Activated CD4-positive, alpha-beta T cell treated with anti-CD3 and anti-CD28 coated beads, Interleukin-2, amount 50 U/mL, for 4 hours (primary cell): ENCODE data around the gene ABL1.
"Not testable (repeated sequence)": the region's sequence is repeated elsewhere in the genome, so short reads cannot be mapped to it uniquely, and the experiment has no call there.

Experiments used
- DNase-seq, 2 experiments: peaks; one replicate each; pipeline ENCODE4 v3.0.0-alpha.2; 2020

The ABL1 gene

DNA sequence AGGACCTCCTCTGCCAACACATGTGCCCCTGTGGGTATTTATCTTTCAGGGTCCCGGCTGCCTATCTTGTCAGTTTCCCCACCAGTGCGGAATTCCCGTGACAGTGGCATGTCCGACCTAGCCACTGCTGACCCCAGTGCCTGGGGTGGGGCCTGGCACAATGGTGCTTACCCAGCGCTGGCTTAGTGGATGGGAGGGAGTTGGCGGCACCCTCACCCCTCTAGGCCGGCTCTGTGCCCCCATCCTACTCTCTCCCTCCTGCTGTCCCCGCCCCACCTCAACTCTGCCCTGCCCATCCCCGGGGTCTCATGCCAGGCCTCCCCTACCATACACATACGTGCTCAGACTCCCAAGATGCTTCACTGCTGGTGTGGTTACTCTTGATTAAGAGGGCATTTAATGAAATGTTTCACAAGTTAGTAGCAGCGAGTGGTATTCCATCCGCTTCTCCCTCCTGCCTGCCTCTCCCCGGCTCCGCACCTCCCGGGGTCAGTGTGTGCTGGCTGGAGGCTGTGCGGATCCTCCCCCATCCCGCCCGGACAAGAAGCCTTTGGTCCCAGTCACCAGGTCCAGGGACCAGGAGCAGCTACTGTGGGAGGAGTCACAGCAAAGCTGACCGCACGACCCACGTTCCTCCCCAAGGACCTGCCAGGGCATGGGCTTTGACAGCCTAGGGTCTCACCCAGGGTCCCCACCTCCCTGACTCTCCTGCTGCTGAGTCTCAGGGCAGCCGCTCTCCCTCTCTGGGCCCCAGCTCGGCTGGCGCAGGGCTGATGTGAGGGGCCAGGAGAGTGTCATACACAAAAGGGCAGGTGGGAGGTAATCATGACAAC lies 71.1 kb downstream of the ABL1 start:
- no peak for DNase-seq

DNA sequence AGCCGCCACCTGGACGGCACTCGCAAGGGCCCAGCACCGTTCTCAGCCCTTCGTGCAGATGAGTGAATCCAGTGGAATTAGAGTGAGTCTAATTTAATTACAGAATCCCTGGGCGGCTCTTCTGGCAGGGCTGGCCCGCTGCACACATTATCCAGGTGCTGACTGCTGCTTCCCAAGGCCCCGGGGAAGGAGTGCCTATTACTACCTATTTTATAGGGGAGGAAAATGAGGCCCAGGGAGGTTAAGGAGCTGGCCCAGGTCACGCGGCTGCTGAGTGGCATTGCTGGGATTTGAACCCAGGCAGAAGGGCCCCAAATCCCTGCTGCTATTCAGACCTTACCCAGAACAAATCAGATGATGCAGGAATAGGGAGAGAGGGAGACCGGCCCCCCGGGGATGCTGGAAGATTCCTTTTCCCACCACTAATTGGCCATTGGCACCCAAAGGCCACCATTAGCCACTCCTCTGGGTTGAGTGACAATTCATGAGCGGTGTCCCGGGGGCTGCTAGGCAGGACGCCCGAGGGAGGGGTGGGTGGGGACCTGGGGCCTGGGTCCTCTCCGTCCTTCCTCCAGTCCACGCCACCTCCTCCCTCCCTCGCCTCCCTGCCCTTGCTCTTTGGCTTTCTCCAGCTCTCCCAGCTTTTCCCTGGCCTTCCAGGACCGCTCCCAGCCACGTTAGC lies 71.8 kb downstream of the ABL1 start:
- no peak for DNase-seq

- DNase-seq, result no peak
Measured at GRCh38 chr9:130908146-130908877, 73.3 kb downstream of the ABL1 start.

DNA sequence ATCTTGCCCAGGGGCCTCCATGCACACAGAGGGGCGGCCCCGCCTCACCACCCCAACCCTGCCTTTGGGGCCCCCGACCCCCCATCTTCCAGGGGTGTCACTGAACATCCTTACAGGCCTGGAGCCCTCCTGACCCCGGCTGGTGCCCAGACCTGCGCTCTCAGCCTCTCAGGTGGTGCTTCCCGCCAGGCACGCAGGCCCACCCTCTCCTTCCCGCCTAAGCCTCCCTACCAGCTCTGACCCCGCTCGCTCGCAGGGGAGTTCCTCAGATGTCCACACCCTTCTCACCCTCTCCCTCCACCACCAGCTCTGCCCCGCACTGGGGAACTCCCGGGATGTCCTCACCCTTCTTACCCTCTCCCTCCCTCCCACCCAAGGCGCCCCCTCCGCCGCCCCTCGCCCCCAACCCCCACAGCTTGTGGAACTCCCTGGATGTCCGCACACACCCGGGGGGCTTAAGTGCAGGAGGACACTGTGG lies 73.9 kb downstream of the ABL1 start:
- no peak for DNase-seq

GRCh38 chr9:130910041-130910440 lies 75.0 kb downstream of the ABL1 start:
- DNase-seq, result not testable (repeated sequence)

- DNase-seq, result not testable (repeated sequence)
Measured at GRCh38 chr9:130910670-130911069, 75.6 kb downstream of the ABL1 start.

DNA sequence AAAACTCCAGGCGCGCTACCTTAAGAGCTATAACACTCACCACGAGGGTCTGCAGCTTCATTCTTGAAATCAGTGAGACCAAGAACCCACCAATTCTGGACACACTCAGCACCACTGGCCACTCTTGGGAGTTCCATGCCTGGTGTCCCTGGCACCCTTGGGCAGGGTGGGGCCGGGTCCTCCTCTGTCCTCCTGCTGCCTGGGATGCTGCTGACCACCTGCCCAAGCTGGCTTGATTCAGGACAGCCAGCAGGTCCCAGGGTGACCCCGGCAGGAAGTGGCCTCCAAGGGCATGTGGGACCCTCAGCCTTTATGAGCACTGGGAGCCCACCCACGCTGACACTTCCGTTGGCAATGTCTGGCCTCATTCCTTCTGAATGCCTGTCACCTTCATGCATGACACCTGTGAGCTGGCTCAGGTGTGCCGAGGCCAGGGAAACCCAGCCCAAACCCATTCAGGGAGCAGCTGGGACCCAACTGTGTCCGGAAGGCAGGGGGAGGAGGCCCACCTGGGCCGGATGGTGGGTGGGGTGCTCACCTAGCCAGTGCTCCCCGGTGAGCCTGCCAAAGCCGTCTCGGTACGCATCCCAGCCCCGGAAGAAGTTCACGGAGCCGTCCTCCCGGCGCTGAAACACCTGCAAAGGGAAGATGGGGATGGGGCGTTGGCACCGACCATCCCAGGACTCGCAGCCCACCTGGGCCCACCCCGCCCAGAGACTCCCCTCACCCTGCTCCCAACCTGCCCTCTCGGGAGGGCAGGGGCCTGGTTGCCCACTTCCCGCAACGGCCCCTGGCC lies 76.4 kb downstream of the ABL1 start:
- DNase-seq, result no peak

GRCh38 chr9:130912932-130913598 lies 78.0 kb downstream of the ABL1 start:
- no peak for DNase-seq

- no peak for DNase-seq
Measured at GRCh38 chr9:130913599-130914416, 78.8 kb downstream of the ABL1 start.

GRCh38 chr9:130914417-130915095 lies 79.5 kb downstream of the ABL1 start:
- DNase-seq, result no peak

DNA sequence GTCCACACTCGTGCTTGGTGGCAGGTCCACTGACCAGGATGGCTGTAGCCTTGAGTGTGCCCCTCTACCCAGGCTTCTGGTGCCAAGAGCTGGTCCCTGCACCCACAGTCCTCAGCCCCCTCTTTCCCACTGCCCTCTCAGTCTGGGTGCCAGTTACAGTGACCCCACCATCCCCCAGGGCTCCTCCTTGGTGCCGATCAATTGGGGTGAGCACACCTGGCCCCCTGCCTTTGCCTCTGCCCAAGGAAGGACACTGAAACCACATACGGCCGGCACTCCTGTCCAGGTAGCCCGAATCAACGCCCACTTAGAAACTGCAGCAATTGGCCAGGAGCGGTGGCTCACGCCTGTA lies 80.0 kb downstream of the ABL1 start:
- DNase-seq, result no peak

- DNase-seq, result no peak
Measured at GRCh38 chr9:130917168-130917960, 82.3 kb downstream of the ABL1 start.

- no peak for DNase-seq
Measured at GRCh38 chr9:130918101-130918825, 83.2 kb downstream of the ABL1 start.

DNA sequence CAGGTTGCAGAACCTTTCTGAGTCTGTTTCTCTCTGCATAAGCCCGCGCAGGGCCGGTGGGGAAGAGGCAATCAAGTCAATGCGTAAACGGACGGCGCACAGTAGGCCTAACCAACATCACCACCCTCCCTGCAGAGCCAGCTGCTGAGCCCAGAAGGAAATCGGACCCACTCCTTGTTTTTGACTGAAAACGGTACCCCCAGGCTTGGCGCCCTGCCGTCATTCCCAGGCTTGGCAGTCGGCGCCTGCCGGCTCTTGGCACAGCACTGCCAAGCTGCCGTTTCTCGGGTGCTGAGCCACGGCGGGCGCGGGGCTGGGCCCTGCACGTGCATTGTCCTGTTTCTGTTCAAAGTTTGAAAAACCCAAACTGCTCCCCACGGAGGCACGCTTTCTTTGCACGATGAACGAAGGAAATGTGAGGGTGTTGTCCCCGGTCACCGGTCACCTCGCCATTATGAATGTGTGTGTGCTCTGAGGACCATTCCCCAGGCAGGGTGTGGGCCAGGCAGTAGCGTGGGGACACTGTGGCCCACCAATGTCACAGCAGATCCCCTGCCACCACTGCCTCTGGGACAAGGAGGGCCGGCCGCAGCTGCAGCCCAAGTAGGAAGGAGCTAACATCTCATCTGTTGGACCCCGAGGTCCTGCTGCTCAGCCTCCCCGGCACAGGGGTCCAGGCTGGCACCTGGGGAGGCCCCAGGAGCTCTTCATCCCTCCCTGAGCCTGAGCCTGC lies 83.9 kb downstream of the ABL1 start:
- DNase-seq, result no peak

DNA sequence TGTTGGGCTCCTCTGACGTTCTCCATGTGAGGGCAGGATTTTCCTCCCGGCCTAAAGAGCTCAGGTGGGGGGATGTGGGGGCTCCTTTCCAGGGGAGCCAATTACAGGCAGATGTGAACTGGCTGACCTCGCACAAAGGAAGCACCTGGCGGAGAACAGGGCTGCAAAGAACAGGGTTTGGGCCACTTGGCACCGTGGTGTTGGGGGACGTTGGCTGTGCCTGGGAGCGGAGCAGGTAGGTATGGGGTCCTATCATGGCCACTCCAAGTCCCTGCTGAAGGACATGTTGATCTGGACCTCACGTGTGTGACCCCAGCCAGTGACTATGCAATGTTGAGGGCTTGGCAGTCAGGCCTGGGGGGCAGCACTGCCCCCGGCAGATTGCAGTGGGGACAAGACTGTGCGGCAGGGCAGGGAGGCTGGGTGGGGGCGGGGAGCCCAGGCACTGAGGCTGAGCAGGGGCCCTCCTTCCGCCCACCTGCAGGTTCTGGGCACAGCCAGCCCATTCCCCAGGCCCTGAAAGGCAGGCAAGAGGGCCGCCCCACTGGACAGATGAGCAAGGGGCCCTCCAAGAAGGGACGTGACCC lies 84.6 kb downstream of the ABL1 start:
- DNase-seq, result no peak

DNA sequence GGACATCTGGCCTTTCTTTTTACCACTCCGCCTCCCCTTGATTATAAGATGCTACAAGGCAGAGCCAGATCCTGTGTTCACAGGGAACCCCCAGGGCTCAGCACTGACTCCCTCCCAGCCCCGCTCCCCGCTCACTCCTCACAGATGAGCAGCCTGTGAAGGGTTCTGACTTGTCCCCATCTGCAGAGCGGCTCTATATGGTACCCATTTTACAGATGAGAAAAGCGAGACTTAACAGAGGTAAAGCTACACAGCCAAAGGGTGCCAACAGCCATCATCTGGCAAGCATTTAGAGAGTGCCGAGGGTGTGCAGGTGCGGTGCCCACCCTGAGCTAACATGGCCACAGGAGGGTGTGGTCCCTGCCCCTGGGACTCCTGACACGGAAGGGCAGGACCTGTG lies 85.2 kb downstream of the ABL1 start:
- no peak for DNase-seq

DNA sequence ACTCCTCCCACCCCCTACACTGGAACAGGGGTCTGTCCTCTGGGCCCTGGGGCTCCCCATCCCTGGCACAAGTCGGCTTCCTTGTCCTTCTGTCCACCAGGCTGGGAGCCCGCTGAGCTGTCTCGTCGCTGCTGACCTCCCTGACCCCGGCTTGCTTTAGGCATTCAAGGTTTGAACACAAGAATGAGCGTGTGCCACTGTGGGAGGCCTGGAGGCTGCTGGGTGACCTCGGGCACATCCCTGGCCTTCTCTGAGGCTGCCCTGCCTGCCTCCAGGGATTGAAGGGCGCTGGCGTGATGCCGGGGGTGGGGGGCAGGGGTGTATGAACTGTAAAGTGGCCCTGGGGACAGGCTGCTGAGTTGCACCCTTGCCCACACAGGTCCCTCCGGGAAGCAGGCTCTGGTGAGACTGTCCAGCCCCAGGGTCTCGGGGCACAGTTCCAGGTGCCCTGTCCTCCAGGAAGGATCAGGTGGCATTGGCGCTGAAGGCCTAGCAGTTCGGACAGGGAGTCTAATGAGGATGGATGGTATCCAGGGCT lies 85.8 kb downstream of the ABL1 start:
- no peak for DNase-seq
